HL-60 (cell line): Measurements from ENCODE around the gene EFS.

Source experiments
- CTCF ChIP-seq: IDR thresholded peaks from one replicate; pipeline ENCODE4 v1.5.1; 2011; ENCODE audit warnings: low read length, control low read depth, inconsistent platforms; ENCODE audit not compliant: insufficient read depth
- GABPA ChIP-seq: IDR thresholded peaks from 2 replicates; pipeline ENCODE4 v1.6.1; 2012; ENCODE audit warnings: low read depth
- POLR2AphosphoS5 ChIP-seq: IDR thresholded peaks from 2 replicates; pipeline ENCODE4 v1.6.1; 2012; ENCODE audit warnings: low read depth
- REST ChIP-seq: IDR thresholded peaks from 2 replicates; pipeline ENCODE4 v1.6.1; 2012; ENCODE audit warnings: low read depth; ENCODE audit not compliant: insufficient replicate concordance
- SPI1 ChIP-seq: IDR thresholded peaks from 2 replicates; pipeline ENCODE4 v1.6.1; 2012; ENCODE audit warnings: low read depth, mild to moderate bottlenecking, borderline replicate concordance

GRCh38 chr14:23361763-23362162, 3.2 kb downstream of the EFS start:
- no peak for TF ChIP-seq POLR2AphosphoS5
- TF ChIP-seq CTCF = no peak
- no peak for TF ChIP-seq REST
- no peak for TF ChIP-seq GABPA
- TF ChIP-seq SPI1 = no peak
